Endothelial cell of umbilical vein (primary cell): Measurements from ENCODE around the gene RFLNA.

ENCODE experiments used
- POLR2AphosphoS5 ChIP-seq: IDR thresholded peaks from 2 replicates; pipeline ENCODE4 v1.6.1; 2012; ENCODE audit warnings: low read depth, mild to moderate bottlenecking, control low read depth, low read length, moderate library complexity; ENCODE audit not compliant: insufficient read depth
- TF ChIP-seq, protein P1 (sequence below), 2 donors: IDR thresholded peaks; 1 replicate in 1 of 2; 2 replicates in 1 of 2; pipeline ENCODE4 v1.5.1; 2011; ENCODE audit warnings: low read length in 2 of 2, mild to moderate bottlenecking in 2 of 2, moderate library complexity in 2 of 2, control low read depth in 1 of 2, inconsistent platforms in 1 of 2, low read depth in 1 of 2; ENCODE audit not compliant: insufficient read depth in 1 of 2; ENCODE audit errors: extremely low read depth in 1 of 2

DNA sequence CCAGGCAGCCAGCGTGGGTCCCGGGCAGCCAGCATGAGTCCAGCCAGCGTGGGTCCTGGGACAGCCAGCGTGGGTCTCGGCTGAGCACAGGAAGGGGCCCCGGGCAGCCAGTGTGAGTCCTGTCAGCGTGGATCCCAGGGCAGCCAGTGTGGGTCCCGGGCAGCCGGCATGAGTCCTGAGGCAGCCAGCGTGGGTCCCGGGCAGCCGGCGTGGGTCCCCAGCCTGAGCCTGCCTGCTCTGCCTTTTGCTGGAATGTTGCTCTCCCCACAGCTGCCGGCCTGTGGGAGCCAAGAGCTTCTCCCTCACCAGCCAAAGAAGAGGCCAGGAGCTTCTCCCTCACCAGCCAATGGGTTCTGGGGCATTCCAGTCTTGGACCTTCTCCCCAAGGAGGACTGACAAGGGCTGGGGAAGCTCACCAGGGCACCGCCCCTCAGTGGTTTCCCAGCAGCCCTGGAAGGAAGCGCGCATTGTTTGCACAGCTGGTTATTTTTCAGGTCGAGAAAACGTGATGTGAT is 15.0 kb upstream of the RFLNA start:
- TF ChIP-seq, protein P1, sequence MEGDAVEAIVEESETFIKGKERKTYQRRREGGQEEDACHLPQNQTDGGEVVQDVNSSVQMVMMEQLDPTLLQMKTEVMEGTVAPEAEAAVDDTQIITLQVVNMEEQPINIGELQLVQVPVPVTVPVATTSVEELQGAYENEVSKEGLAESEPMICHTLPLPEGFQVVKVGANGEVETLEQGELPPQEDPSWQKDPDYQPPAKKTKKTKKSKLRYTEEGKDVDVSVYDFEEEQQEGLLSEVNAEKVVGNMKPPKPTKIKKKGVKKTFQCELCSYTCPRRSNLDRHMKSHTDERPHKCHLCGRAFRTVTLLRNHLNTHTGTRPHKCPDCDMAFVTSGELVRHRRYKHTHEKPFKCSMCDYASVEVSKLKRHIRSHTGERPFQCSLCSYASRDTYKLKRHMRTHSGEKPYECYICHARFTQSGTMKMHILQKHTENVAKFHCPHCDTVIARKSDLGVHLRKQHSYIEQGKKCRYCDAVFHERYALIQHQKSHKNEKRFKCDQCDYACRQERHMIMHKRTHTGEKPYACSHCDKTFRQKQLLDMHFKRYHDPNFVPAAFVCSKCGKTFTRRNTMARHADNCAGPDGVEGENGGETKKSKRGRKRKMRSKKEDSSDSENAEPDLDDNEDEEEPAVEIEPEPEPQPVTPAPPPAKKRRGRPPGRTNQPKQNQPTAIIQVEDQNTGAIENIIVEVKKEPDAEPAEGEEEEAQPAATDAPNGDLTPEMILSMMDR (IDR thresholded peaks at IDR 0.05; ENCODE audit: extremely low read depth in 1 of 2, insufficient read depth in 1 of 2, low read depth in 1 of 2, low read length in 2 of 2), result no peak
- TF ChIP-seq POLR2AphosphoS5, result no peak
